ENCODE measurements around the gene KDM4C.

The KDM4C gene

DNA sequence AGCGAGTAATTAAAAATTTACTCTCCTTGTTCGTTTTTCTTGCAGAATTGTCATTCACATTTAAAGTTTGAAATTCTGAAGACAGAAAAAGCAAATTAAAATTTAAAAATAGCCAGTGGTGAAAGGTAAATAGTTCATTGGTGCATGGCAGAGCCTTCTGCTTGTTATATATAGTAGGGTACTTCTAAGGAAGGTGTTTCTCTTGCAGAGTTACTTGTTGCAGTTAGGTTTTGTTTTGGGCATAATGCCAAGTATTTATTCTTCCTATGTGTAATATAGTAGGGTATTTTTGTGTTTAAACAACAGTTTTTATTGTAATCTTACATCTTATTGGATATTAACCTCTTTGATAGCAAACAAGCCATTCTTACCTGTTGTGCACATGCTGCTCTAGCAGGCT is 179.4 kb downstream of the KDM4C start:
- TF ChIP-seq, protein P1, sequence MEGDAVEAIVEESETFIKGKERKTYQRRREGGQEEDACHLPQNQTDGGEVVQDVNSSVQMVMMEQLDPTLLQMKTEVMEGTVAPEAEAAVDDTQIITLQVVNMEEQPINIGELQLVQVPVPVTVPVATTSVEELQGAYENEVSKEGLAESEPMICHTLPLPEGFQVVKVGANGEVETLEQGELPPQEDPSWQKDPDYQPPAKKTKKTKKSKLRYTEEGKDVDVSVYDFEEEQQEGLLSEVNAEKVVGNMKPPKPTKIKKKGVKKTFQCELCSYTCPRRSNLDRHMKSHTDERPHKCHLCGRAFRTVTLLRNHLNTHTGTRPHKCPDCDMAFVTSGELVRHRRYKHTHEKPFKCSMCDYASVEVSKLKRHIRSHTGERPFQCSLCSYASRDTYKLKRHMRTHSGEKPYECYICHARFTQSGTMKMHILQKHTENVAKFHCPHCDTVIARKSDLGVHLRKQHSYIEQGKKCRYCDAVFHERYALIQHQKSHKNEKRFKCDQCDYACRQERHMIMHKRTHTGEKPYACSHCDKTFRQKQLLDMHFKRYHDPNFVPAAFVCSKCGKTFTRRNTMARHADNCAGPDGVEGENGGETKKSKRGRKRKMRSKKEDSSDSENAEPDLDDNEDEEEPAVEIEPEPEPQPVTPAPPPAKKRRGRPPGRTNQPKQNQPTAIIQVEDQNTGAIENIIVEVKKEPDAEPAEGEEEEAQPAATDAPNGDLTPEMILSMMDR (IDR thresholded peaks at IDR 0.05): no peak
- H3K36me3 Mint-ChIP-seq (ENCODE audit: low read depth): peaks cover 5% of the 10 kb centered on the region
- no peak overlapping the region for H3K4me3 Mint-ChIP-seq
- H3K4me1 Mint-ChIP-seq: peaks cover 7% of the 10 kb centered on the region
- peaks cover 4% of the 10 kb centered on the region for H3K27me3 Mint-ChIP-seq (ENCODE audit: low read depth, poor library complexity)
- DNase-seq: no peak
- H3K27ac Mint-ChIP-seq: no peak overlapping the region
- peaks cover 11% of the 10 kb centered on the region for H3K9me3 Mint-ChIP-seq

DNA sequence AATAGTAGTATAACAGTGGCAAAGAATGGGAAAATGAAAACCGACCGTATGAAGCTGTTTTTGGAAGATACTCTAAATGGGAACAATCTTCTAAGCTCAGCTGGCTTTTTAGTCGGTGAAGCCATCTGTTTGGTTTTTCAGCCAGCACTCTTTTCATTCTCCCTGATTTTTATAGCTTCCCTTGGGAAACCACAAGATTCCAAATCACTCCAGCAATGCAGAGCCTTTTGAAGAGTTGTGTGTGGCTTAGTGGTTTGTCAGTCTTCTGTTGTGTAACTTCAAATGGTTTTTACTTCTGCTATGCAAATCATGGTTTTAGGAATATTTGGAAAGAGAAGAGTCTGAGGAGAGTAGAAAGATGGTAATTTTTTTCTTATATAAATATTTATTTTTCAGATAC is 180.7 kb downstream of the KDM4C start:
- no peak for DNase-seq
- Mint-ChIP-seq H3K36me3 (ENCODE audit: low read depth) (peaks cover 5% of the 10 kb centered on the region), H3K4me1 (peaks cover 7% of the 10 kb centered on the region)

DNA sequence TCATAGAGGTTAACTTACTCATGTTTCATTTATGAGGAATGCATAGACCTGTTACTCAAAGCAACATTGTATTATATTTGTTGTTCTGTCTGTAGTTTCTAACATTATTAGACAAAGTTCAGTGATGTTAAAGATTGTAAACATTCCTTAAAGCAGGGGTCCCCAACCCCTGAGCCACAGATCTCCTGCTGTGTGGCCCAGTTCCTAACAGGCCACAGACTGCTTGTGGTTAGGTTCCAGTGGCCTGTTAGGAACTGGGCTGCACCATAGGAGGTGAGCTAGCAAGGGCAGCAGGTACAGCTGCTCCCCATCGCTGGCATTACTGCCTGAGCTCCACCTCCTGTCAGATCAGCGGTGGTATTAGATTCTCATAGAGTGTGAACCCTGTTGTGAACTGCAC is 181.1 kb downstream of the KDM4C start:
- Mint-ChIP-seq H3K4me1 (peaks cover 7% of the 10 kb centered on the region), H3K27me3 (ENCODE audit: low read depth, poor library complexity) (peaks cover 4% of the 10 kb centered on the region), H3K27ac (no peak overlapping the region), H3K36me3 (ENCODE audit: low read depth) (peaks cover 5% of the 10 kb centered on the region), H3K9me3 (peaks cover 11% of the 10 kb centered on the region), H3K4me3 (no peak overlapping the region)
- DNase-seq: no peak
- TF ChIP-seq, protein P1 (IDR thresholded peaks at IDR 0.05): no peak

More for the DNA sequence above, 180.7 kb downstream of the KDM4C start:
- Mint-ChIP-seq H3K4me3 (no peak overlapping the region), H3K9me3 (peaks cover 11% of the 10 kb centered on the region), H3K27ac (peak overlapping the region; percentile 89), H3K27me3 (ENCODE audit: low read depth, poor library complexity) (peaks cover 4% of the 10 kb centered on the region)
- TF ChIP-seq, protein P1 (IDR thresholded peaks at IDR 0.05): no peak

DNA sequence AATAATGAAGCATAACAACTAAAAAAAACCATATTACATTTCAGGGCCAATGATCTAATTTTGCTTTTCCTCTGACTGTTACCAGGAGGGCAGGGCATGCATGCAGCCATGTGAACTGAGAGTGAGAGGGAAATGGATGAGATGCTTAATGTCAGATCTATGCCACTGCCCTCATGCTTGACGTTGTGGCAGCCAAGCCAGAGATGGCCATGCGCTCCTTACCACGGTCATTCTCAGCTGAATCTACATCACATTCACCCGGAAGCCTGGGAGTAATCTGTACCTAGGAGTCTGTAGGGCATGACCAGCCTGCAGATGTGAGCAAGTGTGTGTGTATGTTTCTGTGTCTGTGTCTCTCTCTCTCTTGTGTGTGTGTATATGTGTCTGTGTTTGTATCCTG is 183.7 kb downstream of the KDM4C start:
- H3K27ac Mint-ChIP-seq: peak overlapping the region; percentile 68
- TF ChIP-seq, protein P1 (IDR thresholded peaks at IDR 0.05): no peak
- peaks cover 5% of the 10 kb centered on the region for H3K36me3 Mint-ChIP-seq (ENCODE audit: low read depth)
- no peak overlapping the region for H3K4me3 Mint-ChIP-seq
- H3K4me1 Mint-ChIP-seq: peaks cover 7% of the 10 kb centered on the region
- DNase-seq: no peak
- H3K27me3 Mint-ChIP-seq (ENCODE audit: low read depth, poor library complexity): peaks cover 4% of the 10 kb centered on the region
- peaks cover 11% of the 10 kb centered on the region for H3K9me3 Mint-ChIP-seq

DNA sequence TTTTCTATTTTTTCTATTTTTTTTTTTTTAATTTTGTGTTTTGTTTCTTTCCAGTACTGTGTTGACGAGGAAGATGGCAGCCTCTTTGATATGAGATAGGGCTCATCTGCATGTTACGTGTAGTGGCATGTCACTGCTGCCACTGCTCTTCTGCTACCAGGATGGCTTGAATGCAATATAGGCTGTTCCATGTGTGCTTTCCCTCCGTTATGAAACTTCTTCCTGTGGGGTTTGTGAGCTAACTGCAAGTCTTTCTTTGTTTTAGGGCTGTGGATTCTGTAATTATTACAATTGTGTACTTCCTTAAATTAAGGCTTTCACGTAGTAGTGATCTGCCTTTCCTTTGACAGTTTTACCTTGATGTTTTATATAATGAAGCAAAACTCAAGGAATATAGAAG is 184.6 kb downstream of the KDM4C start:
- TF ChIP-seq, protein P1 (IDR thresholded peaks at IDR 0.05): no peak
- H3K36me3 Mint-ChIP-seq (ENCODE audit: low read depth): peaks cover 5% of the 10 kb centered on the region
- H3K9me3 Mint-ChIP-seq: peaks cover 11% of the 10 kb centered on the region
- H3K4me1 Mint-ChIP-seq: peaks cover 7% of the 10 kb centered on the region
- H3K27me3 Mint-ChIP-seq (ENCODE audit: low read depth, poor library complexity): peaks cover 4% of the 10 kb centered on the region
- H3K4me3 Mint-ChIP-seq: no peak overlapping the region
- no peak for DNase-seq
- H3K27ac Mint-ChIP-seq: no peak overlapping the region

DNA sequence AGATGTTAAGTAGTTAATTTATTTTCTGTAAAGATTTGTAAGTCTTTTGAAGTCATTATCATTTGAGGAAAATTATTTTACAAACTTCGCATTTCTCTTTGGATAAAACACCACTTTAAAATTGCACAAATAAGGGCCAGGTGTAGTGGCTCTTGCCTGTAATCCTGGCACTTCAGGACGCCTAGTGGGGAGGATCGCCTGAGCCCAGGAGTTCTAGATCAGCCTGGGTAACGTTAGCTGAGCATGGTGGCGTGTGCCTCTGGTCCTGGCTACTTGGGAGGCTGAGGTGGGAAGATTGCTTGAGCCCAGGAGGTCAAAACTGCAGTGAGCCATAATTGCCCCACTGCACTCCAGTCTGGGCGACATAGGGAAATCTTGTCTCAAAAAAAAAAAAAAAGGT is 185.5 kb downstream of the KDM4C start:
- Mint-ChIP-seq H3K4me3 (no peak overlapping the region), H3K36me3 (ENCODE audit: low read depth) (peaks cover 7% of the 10 kb centered on the region), H3K4me1 (peaks cover 5% of the 10 kb centered on the region), H3K9me3 (peaks cover 13% of the 10 kb centered on the region), H3K27me3 (ENCODE audit: low read depth, poor library complexity) (peaks cover 4% of the 10 kb centered on the region), H3K27ac (no peak overlapping the region)
- DNase-seq: no peak
- TF ChIP-seq, protein P1 (IDR thresholded peaks at IDR 0.05): no peak

All from nephron progenitor cell (in vitro differentiated cells).